ENCODE results near the gene RBM46.

GRCh38 chr4:154838694-154839093, 57.6 kb downstream of the RBM46 start:
- TF ChIP-seq EP300 (IDR thresholded peaks at IDR 0.05) (no peak), POLR2AphosphoS5 (IDR thresholded peaks at IDR 0.05) (no peak), CTCF (IDR thresholded peaks at IDR 0.05) (no peak)
